Activated CD4-positive, alpha-beta T cell treated with anti-CD3 and anti-CD28 coated beads for 1 hour (primary cell): ENCODE results near the gene IGF1R.
"Not testable (repeated sequence)": the region's sequence is repeated elsewhere in the genome, so short reads cannot be mapped to it uniquely, and the experiment has no call there.

Experiments
- DNase-seq: peaks from one replicate; pipeline ENCODE4 v3.0.0-alpha.2; 2020

Gene IGF1R

GRCh38 chr15:98951493-98952320 lies 303.4 kb downstream of the IGF1R start:
- DNase-seq = no peak

- DNase-seq = no peak
Measured at GRCh38 chr15:98952381-98952803, 304.1 kb downstream of the IGF1R start.

GRCh38 chr15:98953000-98953787 lies 304.9 kb downstream of the IGF1R start:
- DNase-seq = no peak

GRCh38 chr15:98953968-98954367 lies 305.6 kb downstream of the IGF1R start:
- no peak for DNase-seq

GRCh38 chr15:98954411-98954810 lies 306.1 kb downstream of the IGF1R start:
- DNase-seq = no peak

GRCh38 chr15:98955331-98955730 lies 307.0 kb downstream of the IGF1R start:
- no peak for DNase-seq

- DNase-seq = no peak
Measured at GRCh38 chr15:98955961-98956723, 307.8 kb downstream of the IGF1R start.

- DNase-seq = no peak
Measured at GRCh38 chr15:98956796-98957553, 308.6 kb downstream of the IGF1R start.

- no peak for DNase-seq
Measured at GRCh38 chr15:98957655-98958054, 309.3 kb downstream of the IGF1R start.

- DNase-seq = no peak
Measured at GRCh38 chr15:98958076-98958475, 309.7 kb downstream of the IGF1R start.

- no peak for DNase-seq
Measured at GRCh38 chr15:98958918-98959639, 310.7 kb downstream of the IGF1R start.

- no peak for DNase-seq
Measured at GRCh38 chr15:98959640-98960007, 311.3 kb downstream of the IGF1R start.

GRCh38 chr15:98960555-98961050 lies 312.3 kb downstream of the IGF1R start:
- DNase-seq = no peak

- DNase-seq = no peak
Measured at GRCh38 chr15:98963444-98963843, 315.1 kb downstream of the IGF1R start.

- DNase-seq = no peak
Measured at GRCh38 chr15:98964466-98965133, 316.3 kb downstream of the IGF1R start.

- not testable (repeated sequence) for DNase-seq
Measured at GRCh38 chr15:98965134-98965491, 316.8 kb downstream of the IGF1R start.

GRCh38 chr15:98965597-98965996 lies 317.3 kb downstream of the IGF1R start:
- DNase-seq = no peak

- no peak for DNase-seq
Measured at GRCh38 chr15:98966091-98966787, 317.9 kb downstream of the IGF1R start.

- DNase-seq = no peak
Measured at GRCh38 chr15:98967096-98967495, 318.8 kb downstream of the IGF1R start.

- DNase-seq = no peak
Measured at GRCh38 chr15:98967916-98968315, 319.6 kb downstream of the IGF1R start.

- no peak for DNase-seq
Measured at GRCh38 chr15:98968576-98968975, 320.2 kb downstream of the IGF1R start.
